ENCODE results near the gene FOXP3.
"Not testable (repeated sequence)": the region's sequence is repeated elsewhere in the genome, so short reads cannot be mapped to it uniquely, and the experiment has no call there.

The FOXP3 gene, protein sequence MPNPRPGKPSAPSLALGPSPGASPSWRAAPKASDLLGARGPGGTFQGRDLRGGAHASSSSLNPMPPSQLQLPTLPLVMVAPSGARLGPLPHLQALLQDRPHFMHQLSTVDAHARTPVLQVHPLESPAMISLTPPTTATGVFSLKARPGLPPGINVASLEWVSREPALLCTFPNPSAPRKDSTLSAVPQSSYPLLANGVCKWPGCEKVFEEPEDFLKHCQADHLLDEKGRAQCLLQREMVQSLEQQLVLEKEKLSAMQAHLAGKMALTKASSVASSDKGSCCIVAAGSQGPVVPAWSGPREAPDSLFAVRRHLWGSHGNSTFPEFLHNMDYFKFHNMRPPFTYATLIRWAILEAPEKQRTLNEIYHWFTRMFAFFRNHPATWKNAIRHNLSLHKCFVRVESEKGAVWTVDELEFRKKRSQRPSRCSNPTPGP

DNA sequence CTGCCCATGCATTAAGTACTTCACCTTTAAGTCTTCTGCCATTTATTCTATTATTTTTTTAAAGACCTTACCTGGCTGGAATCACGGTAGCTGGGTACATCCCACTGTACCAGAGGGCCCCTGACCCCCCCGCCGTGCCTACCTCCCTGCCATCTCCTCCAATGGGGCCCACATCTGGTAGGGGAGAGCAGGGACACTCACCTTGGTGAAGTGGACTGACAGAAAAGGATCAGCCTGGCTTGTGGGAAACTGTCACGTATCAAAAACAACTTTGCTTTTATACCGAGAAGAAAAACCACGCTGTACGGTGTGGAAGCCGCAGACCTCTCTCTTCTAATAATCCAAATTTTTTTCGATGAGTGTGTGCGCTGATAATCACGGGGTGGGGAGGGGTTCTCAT lies at the start of gene FOXP3:
TSS of gene FOXP3 (minus strand) at position 251 of the 400 bp plus-strand sequence. CDS start 6,205 bp downstream, outside the sequence.
- DNase-seq = no peak

DNA sequence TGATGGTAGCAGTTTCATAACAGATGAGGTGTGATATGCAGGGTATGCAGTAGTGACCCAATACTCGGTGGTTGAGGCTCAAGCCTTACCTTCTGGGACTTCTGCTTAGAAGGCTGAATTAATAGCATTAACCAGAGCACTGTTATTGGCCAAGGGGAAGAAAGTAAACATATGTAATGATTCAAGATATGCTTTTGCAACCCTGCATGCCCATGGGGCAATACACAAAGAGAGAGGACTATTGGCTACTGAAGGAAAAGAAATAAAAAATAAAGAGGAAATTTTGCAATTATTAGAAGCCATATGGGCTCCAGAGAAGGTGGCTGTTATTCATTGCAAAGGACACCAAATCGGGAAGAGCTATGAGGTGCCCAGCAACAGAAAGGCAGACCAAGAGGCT lies 47.7 kb upstream of the FOXP3 start:
- peak; percentile 32 for DNase-seq

DNA sequence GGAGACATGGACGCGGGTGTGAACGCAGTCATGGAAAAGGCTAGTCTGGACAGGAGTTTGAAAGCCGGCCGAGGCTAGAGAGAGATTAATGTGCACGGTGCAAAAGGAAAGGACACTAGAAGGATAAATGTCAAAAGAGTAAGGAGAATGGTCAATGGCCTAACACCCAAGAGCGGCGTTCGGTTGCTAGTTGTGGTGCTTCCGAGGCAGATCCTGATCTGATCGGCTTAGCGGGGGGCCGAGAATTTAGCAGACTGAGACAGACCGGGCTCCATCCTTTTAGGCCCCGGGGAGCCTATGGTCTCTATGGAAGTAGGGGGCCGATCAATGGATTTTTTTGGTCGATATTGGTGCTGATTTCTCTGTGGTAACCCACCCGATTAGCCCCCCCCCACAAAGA lies 45.9 kb upstream of the FOXP3 start:
- no peak for DNase-seq

DNA sequence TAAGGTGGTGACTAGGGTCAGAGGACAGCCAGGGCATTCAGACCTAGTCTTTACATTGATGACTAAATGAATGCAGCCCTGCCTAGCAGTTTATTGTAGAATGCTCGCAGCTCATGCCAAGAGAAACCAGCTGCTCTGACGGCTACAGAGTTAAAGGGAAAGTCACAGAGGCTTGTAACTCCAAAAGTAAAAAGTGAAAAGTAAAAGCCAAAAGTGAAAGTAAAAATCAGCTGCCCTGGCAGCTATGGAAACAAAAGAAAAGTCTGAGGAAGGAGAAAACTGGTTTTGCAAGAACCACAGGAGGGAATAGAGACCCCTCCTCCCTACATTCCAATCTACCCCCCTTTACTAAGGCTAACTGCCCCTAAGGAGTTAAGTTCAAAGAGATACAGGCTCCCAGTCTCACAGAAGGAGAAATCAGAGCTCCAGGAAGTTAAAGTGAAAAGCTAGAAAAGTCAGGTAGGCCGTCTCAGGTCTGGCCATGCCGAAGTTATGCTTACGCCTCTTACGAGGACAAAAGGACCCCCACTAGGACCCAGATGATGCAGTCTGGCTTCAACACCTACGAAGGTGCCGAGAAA lies 45.0 kb upstream of the FOXP3 start:
- peak; percentile 49 for DNase-seq

DNA sequence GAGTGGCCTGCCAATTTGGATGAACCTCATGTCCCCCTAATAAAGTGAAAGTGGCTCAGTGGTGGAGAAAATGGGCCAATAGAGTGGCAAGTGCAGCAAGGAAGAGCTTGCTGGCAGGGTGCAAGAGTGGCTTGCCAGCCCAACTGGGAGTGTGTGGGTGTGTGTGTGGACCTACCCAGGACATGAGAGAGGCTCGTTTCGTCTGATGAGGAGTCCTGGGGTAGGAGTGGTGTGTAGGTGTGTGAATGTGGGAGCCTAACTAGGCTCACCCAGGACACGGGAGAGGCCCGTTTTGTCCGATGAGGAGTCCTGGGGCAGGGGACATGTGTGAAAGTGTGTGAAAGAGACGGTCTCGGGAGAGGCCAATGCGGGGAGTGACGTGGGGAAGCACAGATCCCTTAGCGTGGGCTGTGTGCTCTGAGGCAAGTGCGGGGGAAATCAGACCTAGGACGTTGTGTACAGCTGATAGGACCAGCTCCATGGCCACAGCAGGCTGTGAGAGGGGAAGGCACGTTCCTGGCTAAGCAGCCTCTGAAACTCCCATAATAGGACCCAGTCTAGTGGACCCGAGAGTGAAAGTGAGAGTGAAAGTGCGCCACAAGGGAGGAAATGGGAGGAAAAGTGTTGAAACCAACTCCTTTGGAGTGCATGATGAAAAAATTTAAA lies 44.2 kb upstream of the FOXP3 start:
- peak; percentile 78 for DNase-seq

DNA sequence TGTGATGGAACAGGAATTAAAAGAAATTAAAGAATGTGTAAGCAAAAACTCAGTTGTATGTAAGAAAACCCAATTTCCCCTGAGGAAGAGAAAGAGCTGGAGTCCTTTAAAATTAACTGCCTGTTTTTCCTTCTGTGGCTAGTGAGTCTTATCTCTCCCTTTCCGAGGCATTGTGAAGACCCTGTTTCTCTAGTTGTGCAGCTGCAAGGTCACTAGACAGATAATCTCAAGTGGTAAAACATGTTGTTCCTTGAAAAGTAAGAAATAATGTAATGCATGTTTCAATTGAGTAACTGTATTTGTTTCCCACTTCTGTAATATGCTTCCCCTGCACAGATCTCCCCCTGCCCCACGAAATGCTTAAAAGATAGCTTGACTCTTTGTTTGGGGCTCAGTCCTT lies 43.3 kb upstream of the FOXP3 start:
- DNase-seq = not testable (repeated sequence)

DNA sequence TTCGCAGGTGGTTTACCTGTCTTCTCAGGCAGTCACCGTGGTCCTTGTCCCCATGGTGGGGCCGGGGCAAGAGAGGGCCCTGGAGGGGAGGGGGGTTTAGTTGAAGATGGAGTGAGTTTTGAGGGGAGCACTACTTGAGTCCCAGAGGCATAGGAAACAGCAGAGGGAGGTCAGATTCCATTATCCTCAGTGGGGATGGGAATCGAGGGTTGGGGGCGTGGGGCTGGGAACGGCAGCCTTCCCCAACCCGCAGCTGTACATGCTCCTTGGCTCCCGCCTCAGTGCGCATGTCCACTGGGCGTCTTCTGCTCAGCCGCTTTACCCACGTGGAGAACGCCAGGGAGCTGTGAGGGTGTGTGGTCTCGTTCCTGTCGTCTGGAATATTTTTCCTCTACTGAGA lies 38.8 kb upstream of the FOXP3 start, which contains the start of gene GAGE10:
TSS of gene GAGE10 (plus strand) at position 301 of the 400 bp plus-strand sequence. CDS start 1,214 bp downstream, outside the sequence.
- DNase-seq = no peak

DNA sequence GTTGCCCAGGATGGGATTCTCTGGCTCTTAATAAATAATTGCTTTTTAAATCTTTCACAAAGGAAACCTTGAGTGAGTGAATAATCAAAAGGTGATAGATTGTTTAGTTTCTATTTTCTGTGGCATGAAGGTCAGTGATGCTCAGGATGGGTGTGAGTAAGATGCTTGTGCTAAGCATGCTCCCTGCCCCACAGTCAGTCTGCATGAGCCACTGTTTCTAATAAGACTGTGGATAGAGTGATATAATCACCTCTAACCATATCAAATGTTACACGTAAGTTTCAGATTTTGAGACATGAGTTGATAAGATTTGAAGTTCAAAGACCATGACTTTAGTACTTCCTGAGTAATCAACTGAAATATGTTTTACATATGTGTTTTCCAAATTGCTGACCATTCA lies 36.2 kb upstream of the FOXP3 start:
- DNase-seq = no peak

DNA sequence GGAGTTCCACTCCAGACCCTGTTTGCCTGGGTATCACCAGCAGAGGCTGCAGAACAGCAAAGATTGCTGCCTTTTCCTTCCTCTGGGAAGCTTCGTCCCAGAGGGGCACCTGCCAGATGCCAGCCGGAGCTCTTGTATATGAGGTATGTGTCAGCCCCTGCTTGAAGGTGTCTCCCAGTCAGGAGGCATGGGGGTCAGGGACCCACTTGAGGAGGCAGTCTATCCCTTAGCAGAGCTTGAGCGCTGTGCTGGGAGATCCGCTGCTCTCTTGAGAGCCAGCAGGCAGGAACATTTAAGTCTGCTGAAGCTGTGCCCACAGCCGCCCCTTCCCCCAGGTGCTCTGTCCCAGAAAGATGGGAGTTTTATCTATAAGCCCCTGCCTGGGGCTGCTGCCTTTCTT lies 34.8 kb upstream of the FOXP3 start:
- DNase-seq = not testable (repeated sequence)

DNA sequence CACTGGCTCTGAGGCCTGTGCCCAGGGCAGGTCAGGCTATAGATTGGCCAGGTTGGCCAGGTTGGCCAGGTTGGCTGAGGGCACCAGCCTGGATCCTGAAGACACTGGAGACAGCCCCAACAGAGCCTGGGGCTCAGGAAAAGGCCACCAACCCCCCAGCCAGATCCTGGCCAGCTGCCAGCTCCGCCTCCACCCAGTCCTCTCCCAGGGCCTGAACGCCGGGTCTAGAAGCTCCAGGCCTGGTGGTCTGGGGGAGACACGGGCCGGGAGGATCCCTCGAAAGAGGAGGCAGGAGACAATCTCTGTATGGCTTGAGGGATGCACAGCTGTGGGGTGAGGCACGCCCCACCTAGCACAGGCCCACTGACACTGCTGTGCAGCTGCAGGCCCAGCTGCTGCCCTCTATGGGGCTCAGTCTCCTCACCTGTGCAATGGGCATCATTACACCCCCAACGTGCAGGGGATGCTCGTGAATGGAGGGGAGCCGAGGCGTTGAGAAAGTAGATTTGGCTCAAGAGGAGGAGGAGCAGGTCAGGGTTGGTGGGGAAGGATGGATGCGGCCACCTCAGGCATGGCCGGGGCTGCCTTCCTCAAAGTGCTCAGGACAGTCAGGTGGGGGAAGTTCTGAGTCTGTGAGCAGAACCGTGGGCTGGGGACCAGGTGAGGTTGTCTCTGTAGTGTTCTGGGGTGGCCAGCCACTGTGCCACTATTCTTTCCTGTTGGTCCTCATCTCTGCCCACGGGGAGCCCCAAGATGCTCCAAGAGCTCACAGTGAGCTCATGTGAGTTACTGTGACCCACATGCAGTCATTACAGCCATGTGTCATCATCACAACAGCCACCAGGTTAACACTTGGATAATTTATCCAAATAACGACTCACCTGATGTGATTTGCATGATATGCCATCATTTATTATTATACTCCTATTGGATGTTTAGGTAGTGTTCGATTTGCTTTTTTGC lies 28.2 kb upstream of the FOXP3 start:
- no peak for DNase-seq

DNA sequence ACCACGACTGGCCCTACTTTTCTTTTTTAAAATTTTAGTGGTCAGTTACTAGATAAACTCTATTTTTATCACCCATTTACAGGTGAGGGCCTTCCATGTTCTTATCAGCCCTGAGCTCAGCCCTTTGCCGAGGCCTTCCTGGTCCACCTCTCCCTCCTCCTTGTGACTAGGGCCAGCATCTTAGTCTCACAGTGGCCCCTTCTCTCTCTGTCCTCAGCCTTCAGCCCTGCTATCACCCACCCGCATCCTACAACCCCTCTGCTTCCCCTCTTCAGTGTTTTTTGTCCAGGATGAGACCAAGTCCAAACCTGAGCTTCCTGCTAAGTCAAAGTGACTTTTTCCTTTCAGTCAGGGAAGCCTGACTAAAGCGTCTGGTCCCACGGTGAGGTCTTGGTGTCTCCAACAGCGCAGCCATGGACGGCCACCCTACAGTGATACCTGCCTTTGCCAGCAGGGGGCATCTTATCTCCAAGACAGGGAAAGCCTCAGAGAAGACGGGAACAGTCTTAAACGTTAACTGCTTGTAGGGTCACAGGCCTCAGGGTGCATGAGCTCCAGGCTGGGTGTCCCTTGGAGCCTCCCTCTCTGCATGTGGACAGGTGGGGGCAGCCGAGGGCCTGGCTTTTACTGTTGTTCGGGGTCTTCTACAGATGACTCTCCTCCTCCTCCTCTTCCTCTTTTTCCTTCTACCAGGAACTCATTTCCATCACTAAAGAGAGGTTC lies 27.3 kb upstream of the FOXP3 start:
- DNase-seq = peak; percentile 65

DNA sequence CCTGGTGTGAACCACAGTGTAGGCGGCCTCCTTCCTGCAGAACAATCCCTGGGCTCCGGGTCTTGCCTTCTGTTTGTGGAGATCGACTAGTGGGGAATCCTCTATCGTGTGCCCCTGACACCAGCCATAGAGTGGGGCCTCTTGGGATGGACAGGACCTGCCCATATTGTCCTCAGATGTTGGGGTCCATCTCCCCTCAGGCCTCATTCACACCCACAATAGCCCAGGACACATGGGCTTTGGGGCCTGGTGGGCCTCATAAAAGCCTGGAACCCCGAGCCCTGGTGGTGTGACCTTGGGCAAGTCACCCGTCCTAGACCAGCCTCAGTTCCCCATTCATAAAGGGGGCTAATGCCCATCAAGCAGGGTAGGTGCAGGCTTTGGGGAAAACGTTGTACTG lies 25.7 kb upstream of the FOXP3 start:
- DNase-seq = no peak

DNA sequence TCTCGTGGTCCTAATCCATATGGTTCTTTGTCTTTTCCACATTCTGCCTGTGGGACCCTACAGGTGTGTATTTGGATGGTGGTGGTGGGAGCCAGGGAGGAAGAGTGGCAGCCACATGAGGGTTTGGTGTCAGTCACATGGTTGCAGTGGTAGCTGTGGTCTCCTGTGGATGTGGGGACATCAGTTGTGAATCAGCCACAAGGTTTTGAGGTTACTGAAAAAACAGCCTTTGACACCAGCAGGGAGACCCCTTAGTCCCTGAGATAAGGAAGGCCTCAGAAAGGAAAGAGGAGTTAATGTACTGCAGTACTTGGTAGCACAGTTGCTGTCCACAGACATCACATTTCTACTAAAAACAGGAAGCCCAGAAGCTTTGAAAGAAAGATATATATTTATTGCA lies 23.2 kb upstream of the FOXP3 start:
- DNase-seq = no peak

DNA sequence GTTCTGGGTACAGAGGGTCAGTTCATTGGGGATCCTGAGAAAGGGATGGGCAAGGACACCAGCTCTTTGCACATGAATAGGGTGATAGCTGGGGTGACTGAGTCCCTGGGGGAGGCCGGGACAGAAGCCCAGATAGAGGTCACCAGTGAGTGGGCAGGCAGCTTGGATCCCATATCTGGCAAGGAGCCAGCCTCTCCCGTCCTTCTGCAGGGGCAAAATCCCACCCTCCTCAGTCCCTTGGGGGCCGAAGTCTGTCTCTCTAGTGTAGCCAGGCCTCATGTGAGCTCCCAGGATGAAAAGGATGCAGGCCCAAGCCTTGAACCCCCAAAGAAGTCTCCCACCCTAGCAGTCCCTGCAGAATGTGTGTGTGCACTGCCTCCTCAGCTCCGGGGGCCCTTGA lies 22.1 kb upstream of the FOXP3 start:
- no peak for DNase-seq

DNA sequence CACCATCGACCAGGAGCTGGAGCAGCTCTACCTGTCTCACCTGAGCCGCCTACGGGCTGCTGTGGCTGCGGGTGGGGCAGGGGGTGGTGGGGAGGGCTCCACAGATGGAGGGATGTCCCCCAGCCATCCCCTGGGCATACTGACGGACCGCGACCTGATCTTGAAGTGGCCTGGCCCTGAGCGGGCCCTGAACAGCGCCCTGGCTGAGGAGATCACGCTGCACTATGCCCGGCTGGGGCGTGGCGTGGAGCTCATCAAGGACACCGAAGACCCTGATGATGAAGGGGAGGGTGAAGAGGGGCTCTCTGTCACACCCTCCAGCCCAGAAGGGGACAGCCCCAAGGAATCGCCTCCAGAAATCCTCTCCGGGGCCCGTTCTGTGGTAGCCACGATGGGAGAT lies 21.6 kb upstream of the FOXP3 start:
- DNase-seq = no peak

DNA sequence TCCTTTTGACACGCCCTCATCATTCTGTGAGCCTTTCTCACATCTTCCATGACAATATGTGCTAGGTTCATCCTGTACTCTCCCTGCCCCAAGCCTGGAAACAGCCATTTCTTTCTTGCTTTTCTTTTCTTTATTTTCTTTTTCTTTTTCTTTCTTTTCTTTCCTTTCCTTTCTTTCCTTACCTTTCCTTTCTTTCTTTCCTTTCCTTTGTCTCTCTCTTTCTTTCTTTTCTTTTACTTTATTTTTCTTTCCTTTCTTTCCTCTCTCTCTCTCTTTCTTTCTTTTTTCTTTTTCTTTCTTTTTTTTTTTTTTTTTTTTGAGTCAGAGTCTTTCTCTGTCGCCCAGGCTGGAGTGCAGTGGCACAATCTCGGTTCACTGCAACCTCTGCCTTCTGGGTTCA lies 19.7 kb upstream of the FOXP3 start:
- no peak for DNase-seq

DNA sequence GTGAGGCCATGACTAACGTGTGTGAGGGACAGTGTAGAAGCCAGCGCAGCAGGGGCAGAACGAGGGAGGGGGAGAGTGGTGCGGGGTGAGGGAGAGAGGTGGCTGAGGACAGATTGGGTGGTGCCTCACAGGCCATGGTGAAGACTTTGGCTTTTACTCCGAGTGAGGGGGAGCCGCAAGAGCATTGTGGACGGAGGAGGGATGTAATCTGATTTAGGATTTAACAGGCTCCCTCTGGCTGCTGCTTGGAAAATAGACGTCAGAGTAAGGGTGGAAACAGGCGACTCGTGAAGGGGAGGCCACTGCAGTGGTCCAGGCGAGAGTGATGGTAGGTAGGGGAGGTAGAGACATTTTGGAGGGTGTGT lies 18.1 kb upstream of the FOXP3 start:
- no peak for DNase-seq

DNA sequence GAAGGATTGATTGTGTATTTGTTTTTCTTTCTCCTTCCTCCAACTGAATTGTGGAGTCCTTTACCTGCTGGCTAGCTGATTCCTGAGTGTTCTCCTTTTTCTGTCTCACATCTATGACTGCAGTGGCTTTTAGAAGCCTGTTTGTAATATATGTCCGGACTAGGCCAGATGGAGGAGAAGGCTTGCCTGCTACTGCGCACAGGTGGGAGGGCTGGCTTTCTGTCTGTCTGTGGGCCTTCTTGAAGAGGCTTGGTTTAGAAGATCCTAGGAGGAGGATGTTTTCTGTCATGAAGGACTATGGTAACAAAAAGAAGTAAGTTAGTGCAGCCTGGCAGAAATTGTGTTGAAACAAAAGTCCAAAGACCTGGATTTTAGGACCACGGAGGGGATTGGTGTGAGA lies 13.6 kb upstream of the FOXP3 start:
- no peak for DNase-seq

DNA sequence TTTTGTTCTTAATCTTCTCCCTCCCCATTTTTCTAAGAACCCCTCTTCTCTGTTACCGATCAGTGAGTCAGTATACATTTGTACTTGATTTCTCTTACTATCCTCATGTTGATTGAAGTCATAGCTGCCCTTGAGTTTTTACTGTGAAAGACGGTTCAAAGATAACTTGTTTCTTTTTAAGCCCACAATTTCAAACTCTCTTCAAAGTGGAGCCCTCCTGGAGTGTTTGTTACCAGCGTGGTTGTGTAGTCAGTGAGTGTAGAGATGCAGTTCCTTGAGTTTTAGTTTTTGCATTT lies 13.0 kb upstream of the FOXP3 start:
- no peak for DNase-seq

DNA sequence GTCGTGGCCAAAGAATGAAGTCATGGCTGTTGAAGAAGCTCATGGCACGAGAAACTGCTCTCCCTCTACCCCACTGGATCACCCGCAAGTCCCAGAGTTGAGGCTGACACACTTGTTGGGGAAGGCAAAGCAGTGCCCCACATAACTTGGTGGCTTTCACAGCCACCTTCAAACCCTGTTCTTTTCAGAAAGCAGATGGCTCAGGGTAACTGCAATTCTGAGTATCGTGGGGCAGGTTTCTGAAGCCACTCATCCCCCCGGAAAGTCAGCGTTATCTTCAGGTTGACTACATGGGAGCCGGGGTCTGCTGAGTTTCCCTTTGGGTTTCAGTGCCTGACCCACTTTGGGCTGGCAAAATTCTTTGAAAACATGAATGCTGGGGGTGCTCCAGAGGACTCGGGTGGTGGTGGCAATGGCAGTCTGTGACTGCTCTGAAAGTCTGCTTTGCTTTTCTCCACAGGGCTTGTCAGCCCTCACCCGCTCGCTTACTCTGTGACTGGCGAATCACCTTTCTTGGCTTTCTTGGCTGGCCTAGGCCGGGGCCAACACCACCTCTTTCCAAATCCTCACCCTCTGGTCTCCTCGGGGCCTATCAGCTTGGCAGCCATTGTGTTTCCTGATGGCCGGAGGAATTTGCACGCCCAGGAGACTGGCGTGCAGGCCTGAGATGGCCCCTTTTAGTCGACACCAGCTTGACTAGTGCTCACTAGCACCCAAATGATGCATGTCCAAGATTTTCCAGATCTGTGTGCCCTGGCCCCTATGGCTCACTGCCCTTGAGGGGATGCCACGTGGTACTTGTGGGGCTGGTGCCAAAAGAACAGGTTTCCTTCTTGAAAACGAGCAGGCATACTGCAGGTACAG lies 12.4 kb upstream of the FOXP3 start:
- no peak for DNase-seq

DNA sequence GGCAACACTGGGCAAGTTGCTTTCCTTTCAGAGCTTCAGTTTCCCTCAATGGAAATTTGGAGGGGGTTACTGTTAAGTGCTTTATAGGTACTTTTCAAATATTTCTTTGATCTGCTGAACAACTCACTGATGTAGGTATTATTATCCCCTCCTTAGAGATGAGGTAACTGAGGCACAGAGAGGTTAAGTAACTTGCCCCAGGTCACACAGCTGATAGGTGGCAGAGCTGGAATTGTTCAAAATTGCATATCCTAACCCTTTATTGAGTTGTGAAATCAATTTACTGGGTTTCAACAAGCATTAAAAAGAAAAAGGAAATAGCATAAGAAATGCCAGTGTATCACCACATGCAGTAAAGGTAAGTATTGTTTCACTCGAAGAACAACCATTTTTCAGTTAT lies 11.7 kb upstream of the FOXP3 start:
- DNase-seq = no peak

All from suppressor macrophage treated with lipopolysaccharide for 4 hours (primary cell).